ENCODE measurements around the gene DROSHA. TPM values are rescaled to one million over a fixed set of nuclear protein-coding genes. Genes with fewer than 3 reads are reported as not detected.
"Not testable (repeated sequence)": the region's sequence is repeated elsewhere in the genome, so short reads cannot be mapped to it uniquely, and the experiment has no call there.

DROSHA gene, protein sequence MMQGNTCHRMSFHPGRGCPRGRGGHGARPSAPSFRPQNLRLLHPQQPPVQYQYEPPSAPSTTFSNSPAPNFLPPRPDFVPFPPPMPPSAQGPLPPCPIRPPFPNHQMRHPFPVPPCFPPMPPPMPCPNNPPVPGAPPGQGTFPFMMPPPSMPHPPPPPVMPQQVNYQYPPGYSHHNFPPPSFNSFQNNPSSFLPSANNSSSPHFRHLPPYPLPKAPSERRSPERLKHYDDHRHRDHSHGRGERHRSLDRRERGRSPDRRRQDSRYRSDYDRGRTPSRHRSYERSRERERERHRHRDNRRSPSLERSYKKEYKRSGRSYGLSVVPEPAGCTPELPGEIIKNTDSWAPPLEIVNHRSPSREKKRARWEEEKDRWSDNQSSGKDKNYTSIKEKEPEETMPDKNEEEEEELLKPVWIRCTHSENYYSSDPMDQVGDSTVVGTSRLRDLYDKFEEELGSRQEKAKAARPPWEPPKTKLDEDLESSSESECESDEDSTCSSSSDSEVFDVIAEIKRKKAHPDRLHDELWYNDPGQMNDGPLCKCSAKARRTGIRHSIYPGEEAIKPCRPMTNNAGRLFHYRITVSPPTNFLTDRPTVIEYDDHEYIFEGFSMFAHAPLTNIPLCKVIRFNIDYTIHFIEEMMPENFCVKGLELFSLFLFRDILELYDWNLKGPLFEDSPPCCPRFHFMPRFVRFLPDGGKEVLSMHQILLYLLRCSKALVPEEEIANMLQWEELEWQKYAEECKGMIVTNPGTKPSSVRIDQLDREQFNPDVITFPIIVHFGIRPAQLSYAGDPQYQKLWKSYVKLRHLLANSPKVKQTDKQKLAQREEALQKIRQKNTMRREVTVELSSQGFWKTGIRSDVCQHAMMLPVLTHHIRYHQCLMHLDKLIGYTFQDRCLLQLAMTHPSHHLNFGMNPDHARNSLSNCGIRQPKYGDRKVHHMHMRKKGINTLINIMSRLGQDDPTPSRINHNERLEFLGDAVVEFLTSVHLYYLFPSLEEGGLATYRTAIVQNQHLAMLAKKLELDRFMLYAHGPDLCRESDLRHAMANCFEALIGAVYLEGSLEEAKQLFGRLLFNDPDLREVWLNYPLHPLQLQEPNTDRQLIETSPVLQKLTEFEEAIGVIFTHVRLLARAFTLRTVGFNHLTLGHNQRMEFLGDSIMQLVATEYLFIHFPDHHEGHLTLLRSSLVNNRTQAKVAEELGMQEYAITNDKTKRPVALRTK (N-terminal part only)
- 100 to 1,000 TPM in 1 of 2 donors, 10 to 100 TPM in 1; 71.5 to 105 TPM for total RNA-seq

DNA sequence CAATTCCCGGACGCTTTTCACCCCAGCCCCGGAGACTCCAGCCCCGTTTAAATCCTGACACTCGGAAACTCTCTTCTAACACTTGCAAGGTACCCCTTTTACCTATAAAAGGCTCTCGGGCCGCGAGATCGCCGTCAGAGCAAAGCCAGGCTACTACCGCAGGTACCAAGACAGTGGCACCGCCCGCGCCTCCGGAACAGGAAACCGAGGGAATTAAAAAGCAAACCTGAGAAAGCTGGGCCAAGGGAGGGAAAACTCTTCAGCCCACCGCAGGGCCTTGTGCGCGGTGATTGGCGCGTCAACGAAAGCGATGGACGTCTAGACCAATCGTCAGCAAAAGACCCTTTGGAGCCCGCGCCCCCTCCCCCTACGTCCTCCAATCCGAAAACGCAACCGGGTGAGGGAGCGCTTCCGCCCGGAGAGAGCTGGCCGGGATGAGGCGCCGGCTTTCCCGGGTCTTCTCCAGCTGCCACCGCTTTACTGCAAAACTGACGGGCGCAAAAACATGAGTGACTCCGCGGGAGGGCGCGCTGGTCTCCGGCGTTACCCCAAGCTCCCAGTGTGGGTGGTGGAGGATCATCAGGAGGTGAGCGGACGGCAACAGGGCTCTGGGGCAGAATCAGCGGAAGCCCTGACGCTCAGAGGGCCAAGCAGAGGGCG lies at the start of gene DROSHA, which contains the start of gene C5orf22:
Gene DROSHA (minus strand): TSS at position 206 of the 660 bp plus-strand sequence. CDS start 3,034 bp downstream, outside the sequence.
Gene C5orf22 (plus strand): TSS at position 414 of the 660 bp plus-strand sequence. CDS start 92 bp downstream, at position 506.
- no peaks in the 10 kb centered on the region for H3K9me3 Mint-ChIP-seq
- ATAC-seq (peak; percentile 98 to 99), DNase-seq (ENCODE audit: low spot score) (peak; percentile 94)
- H3K4me3 Mint-ChIP-seq, result peak within 1 kb of the TSS; percentile 95
- H3K4me1 Mint-ChIP-seq (ENCODE audit: low read depth in 2 of 2), result peaks cover 36 to 47% of the 10 kb centered on the region in 2 donors
- H3K27me3 Mint-ChIP-seq, result no peaks in the 10 kb centered on the region
- peak within 1 kb of the TSS; percentile 87 to 98 for H3K27ac Mint-ChIP-seq
- H3K36me3 Mint-ChIP-seq, result peaks cover 19% of the 10 kb centered on the region

DNA sequence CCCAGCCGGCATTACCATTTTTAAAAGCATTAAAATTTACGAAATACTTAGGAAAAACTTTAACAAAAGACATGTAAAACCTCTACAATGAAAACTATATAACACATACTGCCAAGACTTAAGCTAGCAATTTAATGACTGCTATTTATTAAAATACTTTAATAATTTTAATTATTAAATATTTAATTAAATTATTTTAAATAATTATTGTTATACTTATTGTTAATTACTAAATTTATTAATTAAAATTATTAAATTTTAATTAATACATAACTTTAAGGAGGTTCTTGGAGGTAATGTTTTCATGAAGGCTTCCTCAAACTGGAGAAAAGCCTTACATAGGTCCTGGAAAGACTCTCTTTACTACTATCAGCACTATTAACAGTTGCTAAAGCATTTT lies 47.7 kb upstream of the DROSHA start:
- Mint-ChIP-seq H3K4me3 (no peak overlapping the region), H3K27ac (no peak overlapping the region), H3K9me3 (no peaks in the 10 kb centered on the region), H3K4me1 (ENCODE audit: low read depth in 2 of 2) (no peaks in the 10 kb centered on the region), H3K36me3 (no peaks in the 10 kb centered on the region), H3K27me3 (peaks cover 21 to 22% of the 10 kb centered on the region in 2 donors)
- ATAC-seq (no peak), DNase-seq (ENCODE audit: low spot score) (no peak)

DNA sequence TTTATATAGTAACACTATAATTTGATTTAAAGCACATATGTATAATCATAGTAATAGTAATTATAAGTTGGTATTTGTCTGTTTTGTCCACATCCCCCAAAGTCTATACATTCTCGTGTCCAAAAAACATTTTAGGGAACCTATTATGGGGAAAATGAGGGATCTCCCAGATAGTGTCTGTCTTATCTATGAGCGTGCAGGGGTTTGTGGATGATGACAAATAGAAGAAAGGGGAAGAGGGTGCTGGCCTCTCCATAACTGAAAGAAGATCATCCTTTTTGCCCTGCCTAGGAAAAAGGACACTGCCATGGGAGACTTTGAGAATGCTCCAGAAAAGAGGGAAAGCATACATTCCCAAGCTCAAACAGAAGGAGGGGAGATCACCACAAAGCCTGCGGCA lies 45.5 kb upstream of the DROSHA start:
- Mint-ChIP-seq H3K4me3 (no peak overlapping the region), H3K27ac (no peak overlapping the region), H3K9me3 (no peaks in the 10 kb centered on the region), H3K27me3 (peaks cover 17 to 19% of the 10 kb centered on the region in 2 donors), H3K36me3 (no peaks in the 10 kb centered on the region), H3K4me1 (ENCODE audit: low read depth in 2 of 2) (no peaks in the 10 kb centered on the region)
- DNase-seq (ENCODE audit: low spot score), result no peak
- no peak for ATAC-seq

DNA sequence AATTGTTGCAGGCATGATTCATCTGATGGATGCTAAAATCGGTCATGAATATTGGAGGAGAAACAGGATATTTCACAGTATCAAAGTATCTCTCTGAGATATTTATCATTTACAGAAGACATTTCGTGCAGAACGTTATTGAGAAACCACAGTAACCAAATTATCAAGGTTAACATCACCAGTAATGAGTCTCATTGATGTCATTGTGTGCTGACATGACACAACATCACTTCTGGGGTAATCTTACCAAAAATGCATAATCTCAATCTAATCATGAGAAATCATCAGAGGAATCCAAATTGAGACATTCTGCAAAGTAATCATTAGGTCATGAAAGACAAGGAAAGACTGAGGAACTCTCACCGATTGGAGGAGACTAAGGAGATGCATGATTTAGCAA lies 42.9 kb upstream of the DROSHA start:
- Mint-ChIP-seq H3K4me3 (no peak overlapping the region), H3K27ac (no peak overlapping the region), H3K36me3 (no peaks in the 10 kb centered on the region), H3K4me1 (ENCODE audit: low read depth in 2 of 2) (no peaks in the 10 kb centered on the region), H3K27me3 (peaks cover 13 to 22% of the 10 kb centered on the region in 2 donors), H3K9me3 (no peaks in the 10 kb centered on the region)
- DNase-seq (ENCODE audit: low spot score) (no peak), ATAC-seq (no peak)

DNA sequence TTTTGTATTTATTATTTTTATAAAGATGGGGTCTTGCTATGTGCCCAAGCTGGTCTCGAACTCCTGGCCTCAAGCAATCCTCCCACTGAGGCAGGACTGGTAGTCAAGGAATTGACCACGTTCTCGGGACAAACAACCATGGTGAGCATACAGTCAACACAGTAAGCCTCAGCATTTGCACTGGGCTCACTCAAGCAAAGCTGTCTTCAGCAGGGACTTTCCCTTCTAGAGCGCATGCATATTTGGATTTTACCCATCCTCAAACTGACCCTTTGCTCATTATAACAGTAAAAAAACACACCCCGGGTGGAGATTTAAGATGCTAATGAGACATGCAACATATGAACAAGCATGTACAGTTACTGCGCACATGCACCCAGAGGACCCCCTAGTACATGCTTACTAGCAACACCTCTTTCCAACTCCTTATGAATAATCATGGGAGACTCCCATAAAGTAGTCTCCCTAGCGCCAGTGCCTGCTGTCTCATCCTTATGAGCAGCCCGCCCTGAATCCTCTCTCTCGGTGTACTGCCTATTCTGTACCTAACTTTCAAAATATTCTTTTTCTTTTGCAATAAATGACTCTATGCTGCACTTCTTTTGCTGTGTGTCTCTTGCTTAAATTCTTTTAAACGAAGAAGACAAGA lies 41.7 kb upstream of the DROSHA start:
- Mint-ChIP-seq H3K4me1 (ENCODE audit: low read depth in 2 of 2) (no peaks in the 10 kb centered on the region), H3K9me3 (no peaks in the 10 kb centered on the region), H3K27ac (no peak overlapping the region)

DNA sequence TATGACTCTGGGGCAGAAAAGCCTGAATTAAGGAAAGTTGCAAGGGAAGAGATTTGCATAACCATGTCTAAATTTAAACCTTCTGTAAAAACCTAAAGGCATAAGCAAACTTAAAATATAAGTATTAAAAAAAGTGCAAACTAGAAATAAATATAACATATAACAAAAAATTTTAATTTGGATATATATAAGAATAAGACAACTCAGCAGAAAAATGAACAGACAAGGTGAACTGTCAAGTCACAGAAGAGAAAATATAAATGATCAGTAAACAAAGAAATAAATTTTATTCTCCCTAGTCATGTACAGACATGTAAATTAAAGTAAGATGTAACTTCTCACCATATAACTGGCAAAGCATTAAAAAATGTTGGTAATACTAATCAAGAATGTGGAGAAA lies 37.2 kb upstream of the DROSHA start:
- no peak overlapping the region for H3K4me3 Mint-ChIP-seq
- DNase-seq (ENCODE audit: low spot score) (no peak), ATAC-seq (no peak)
- peaks cover 3% of the 10 kb centered on the region for H3K9me3 Mint-ChIP-seq
- H3K27ac Mint-ChIP-seq, result no peak overlapping the region
- H3K4me1 Mint-ChIP-seq (ENCODE audit: low read depth in 2 of 2), result no peaks in the 10 kb centered on the region
- H3K36me3 Mint-ChIP-seq, result no peaks in the 10 kb centered on the region
- H3K27me3 Mint-ChIP-seq, result peaks cover 2 to 10% of the 10 kb centered on the region in 2 donors

More for the DNA sequence above, 41.7 kb upstream of the DROSHA start:
- H3K36me3 Mint-ChIP-seq, result no peaks in the 10 kb centered on the region
- H3K27me3 Mint-ChIP-seq, result peaks cover 13 to 22% of the 10 kb centered on the region in 2 donors
- no peak overlapping the region for H3K4me3 Mint-ChIP-seq
- DNase-seq (ENCODE audit: low spot score) (no peak), ATAC-seq (no peak)

DNA sequence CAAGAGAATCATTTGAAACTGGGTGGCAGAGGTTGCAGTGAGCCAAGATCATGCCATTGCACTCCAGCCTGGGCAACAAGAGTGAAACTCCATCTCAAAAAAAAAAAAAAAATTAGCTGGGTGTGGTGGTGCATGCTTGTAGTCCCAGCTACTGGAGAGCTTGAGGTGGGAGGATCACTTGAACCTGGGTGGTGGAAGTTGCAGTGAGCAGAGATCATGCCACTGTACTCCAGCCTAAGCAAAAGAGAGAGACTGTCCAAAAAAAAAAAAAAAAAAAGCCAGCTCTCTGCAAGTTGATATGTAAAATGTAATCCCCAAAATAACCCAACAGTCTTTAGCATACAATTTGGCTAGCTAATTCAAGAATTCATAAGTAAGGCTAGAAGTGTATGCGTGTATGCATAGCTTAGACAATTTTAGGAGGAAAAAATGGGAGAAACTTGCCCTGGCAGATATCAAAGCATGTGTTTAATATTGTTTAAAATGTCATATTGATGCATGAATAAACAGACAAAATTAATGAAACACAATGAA lies 36.5 kb upstream of the DROSHA start:
- Mint-ChIP-seq H3K27ac (no peak overlapping the region), H3K9me3 (peaks cover 3% of the 10 kb centered on the region), H3K36me3 (no peaks in the 10 kb centered on the region), H3K4me3 (no peak overlapping the region), H3K27me3 (peaks cover 2 to 8% of the 10 kb centered on the region in 2 donors), H3K4me1 (ENCODE audit: low read depth in 2 of 2) (no peaks in the 10 kb centered on the region)
- ATAC-seq, result no peak
- DNase-seq (ENCODE audit: low spot score), result no peak

DNA sequence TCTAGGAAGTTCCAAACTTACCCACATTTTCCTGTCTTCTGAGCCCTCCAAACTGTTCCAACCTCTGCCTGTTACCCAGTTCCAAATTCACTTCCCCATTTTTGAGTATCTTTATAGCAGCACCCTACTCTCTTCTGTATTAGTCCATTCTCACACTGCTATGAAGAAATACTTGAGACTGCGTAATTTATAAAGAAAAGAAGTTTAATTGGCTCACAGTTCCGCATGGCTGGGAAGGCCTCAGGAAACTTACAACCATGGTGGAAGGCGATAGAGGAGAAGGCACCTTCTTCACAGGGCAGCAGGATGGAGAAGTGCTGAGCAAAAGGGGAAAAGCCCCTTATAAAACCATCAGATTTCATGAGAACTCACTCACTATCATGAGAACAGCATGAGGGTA lies 34.5 kb upstream of the DROSHA start:
- not testable (repeated sequence) for H3K27me3 Mint-ChIP-seq; H3K4me3 Mint-ChIP-seq; H3K27ac Mint-ChIP-seq; H3K36me3 Mint-ChIP-seq; DNase-seq (ENCODE audit: low spot score); H3K4me1 Mint-ChIP-seq (ENCODE audit: low read depth in 2 of 2); H3K9me3 Mint-ChIP-seq; ATAC-seq

DNA sequence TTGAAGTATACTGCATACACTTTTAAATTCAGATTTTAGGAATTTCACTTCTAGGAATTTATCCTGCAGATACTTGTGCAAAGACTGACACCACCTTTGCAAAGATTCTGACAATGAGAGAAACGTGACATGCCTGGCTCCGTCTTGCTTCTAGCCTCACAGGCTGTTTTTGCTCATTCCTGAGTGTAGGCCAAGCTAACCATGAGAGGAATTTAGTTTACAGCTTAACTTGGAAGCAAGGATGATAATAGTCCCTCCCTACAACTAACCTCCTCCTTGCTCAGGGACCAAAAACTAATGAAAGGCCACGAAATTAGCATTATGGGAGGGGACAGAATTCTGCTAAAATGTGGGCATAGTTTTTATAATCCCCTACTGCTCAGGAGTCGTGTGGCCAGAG lies 31.3 kb upstream of the DROSHA start:
- Mint-ChIP-seq H3K27me3 (no peaks in the 10 kb centered on the region), H3K4me1 (ENCODE audit: low read depth in 2 of 2) (no peaks in the 10 kb centered on the region), H3K27ac (no peak overlapping the region), H3K36me3 (no peaks in the 10 kb centered on the region), H3K4me3 (no peak overlapping the region), H3K9me3 (peaks cover 3% of the 10 kb centered on the region)
- DNase-seq (ENCODE audit: low spot score) (no peak), ATAC-seq (no peak)

DNA sequence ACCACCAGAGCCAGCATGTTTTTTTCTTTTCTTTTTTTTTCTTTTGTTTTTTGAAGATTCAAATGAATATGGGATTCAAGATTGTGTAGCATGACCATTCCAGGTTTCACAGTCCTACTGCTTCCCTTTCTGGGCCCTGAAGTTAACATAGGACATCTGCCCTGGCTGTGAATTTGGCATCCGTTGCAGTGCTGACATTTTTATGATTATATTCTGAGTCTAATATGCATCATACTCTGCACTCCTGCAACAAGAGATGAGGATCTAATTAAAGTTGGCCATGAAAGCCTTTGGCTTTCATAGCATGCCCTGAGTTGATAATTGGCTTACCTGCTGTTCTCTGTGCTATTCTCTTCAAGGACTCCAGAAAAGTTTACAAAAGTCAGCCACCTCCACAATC lies 30.1 kb upstream of the DROSHA start:
- peaks cover 3% of the 10 kb centered on the region for H3K9me3 Mint-ChIP-seq
- no peaks in the 10 kb centered on the region for H3K27me3 Mint-ChIP-seq
- H3K4me3 Mint-ChIP-seq, result no peak overlapping the region
- H3K27ac Mint-ChIP-seq, result no peak overlapping the region
- H3K4me1 Mint-ChIP-seq (ENCODE audit: low read depth in 2 of 2), result no peaks in the 10 kb centered on the region
- ATAC-seq, result no peak
- DNase-seq (ENCODE audit: low spot score), result no peak
- H3K36me3 Mint-ChIP-seq, result peaks cover under 1% of the 10 kb centered on the region

DNA sequence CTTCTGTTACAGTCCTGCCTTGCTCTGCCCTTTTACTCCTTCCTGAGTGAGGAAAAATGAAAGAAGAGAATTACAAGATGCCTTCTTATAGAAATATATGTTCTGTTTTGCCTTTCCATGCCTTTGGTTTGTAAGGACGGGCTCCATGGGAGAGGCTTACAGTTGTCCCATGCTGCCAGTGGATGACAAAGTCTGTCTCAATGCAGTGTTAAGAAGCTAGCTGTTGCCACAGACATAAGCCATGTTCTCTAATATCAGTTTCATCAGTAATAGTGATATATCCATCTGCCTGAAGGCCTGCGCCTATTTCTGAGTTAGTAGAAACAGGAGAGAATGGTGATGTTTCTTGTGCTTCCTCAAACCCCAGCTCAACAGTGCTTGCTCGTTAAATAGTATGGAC lies 28.0 kb upstream of the DROSHA start:
- H3K27ac Mint-ChIP-seq, result no peak overlapping the region
- ATAC-seq (no peak), DNase-seq (ENCODE audit: low spot score) (no peak)
- no peak overlapping the region for H3K4me3 Mint-ChIP-seq
- H3K9me3 Mint-ChIP-seq, result no peaks in the 10 kb centered on the region
- H3K27me3 Mint-ChIP-seq, result no peaks in the 10 kb centered on the region
- peaks cover 6% of the 10 kb centered on the region for H3K36me3 Mint-ChIP-seq
- H3K4me1 Mint-ChIP-seq (ENCODE audit: low read depth in 2 of 2), result peaks cover 0 to 3% of the 10 kb centered on the region in 2 donors

DNA sequence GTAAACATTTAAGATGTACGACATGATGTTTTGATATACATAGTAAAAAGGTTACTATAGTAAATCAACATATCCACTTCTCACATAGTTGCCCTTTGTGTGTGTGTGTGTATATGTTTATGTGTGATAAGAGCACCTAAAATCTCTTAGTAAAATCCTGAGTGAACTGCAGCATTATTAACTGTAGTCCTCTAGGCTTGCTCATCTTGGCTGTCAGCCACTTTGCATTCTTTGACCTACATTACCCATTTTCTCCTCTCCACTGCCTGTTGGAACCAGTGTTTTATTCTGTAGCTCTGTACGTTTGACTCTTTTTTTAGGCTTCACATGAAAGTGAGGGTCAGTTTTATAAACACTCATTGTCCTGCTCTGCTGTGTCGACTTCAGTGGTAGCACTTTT lies 24.6 kb upstream of the DROSHA start:
- Mint-ChIP-seq H3K27ac (peak overlapping the region in 1 of 2 donors; percentile 28), H3K4me3 (no peak overlapping the region), H3K36me3 (peaks cover 26% of the 10 kb centered on the region)

More for the DNA sequence above, 24.6 kb upstream of the DROSHA start:
- no peaks in the 10 kb centered on the region for H3K27me3 Mint-ChIP-seq
- no peak for ATAC-seq
- DNase-seq (ENCODE audit: low spot score), result no peak
- no peaks in the 10 kb centered on the region for H3K9me3 Mint-ChIP-seq
- H3K4me1 Mint-ChIP-seq (ENCODE audit: low read depth in 2 of 2), result peaks cover 0 to 3% of the 10 kb centered on the region in 2 donors
